ENCODE data around the gene FOSB. TPM values are rescaled to one million over a fixed set of nuclear protein-coding genes. Genes with fewer than 3 reads are reported as not detected.
"Not testable (repeated sequence)": the region's sequence is repeated elsewhere in the genome, so short reads cannot be mapped to it uniquely, and the experiment has no call there.

The FOSB gene
- total RNA-seq, 4 donors from 2014 or later, result 0.85 to 56.1 (median 9.6) TPM

DNA sequence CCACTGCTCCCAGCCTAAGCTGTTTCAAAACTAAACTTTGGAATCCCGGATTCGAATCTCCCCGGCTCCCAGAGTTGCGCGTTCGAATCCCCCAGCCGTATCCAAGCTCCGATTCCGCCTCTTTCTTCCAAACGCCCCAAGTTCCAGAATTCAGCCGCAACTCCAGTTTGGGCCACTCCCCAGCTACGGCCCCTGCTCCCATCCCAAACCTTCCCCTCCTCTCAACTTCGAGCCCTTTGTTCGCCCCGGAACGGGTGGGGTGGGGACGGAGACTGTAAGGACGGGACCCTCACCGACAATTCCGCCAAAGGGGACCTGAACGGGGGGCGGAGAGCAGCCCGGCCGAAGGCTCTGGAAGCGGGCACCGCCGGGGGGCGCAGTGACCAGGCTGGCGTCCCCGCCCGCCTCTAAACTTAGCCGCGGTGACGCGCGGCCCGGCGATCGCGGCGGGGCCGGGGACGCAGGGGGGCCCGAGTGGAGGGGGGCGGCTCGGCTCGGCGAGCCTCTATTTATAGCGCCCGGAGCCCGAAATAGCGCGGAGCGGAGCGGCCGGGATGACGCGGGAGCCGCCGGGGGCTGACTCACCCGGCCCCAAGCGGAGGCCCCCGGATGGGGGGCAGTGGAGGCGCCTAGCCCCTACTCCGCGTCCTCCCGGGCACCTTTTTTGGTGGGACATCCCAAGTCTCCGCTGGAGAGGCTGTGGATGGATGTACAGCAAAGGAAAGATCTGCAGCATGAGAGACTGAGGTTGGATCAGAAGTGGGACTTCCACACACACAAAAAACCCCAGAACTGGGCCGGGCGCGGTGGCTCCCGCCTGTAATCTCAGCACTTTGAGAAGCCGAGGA lies 39.2 kb upstream of the FOSB start:
- TF ChIP-seq, protein P1, sequence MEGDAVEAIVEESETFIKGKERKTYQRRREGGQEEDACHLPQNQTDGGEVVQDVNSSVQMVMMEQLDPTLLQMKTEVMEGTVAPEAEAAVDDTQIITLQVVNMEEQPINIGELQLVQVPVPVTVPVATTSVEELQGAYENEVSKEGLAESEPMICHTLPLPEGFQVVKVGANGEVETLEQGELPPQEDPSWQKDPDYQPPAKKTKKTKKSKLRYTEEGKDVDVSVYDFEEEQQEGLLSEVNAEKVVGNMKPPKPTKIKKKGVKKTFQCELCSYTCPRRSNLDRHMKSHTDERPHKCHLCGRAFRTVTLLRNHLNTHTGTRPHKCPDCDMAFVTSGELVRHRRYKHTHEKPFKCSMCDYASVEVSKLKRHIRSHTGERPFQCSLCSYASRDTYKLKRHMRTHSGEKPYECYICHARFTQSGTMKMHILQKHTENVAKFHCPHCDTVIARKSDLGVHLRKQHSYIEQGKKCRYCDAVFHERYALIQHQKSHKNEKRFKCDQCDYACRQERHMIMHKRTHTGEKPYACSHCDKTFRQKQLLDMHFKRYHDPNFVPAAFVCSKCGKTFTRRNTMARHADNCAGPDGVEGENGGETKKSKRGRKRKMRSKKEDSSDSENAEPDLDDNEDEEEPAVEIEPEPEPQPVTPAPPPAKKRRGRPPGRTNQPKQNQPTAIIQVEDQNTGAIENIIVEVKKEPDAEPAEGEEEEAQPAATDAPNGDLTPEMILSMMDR (IDR thresholded peaks at IDR 0.05), result peak in 3 of 6 experiments; percentile 14 to 20 (median 18)
- TF ChIP-seq POLR2A (IDR thresholded peaks at IDR 0.05), result no peak
- no peaks in the 10 kb centered on the region for H3K9me3 ChIP-seq
- H3K27me3 ChIP-seq, result peaks cover 0 to 7% of the 10 kb centered on the region in 2 donors
- no peak for DNase-seq
- H3K4me3 ChIP-seq, result peak overlapping the region; percentile 37 to 54 (median 46)
- no peaks in the 10 kb centered on the region for H3K36me3 ChIP-seq
- H3K27ac ChIP-seq, result peak overlapping the region; percentile 14 to 79 (median 44)
- H3K4me1 ChIP-seq, result peaks cover 0 to 19% (median 10%) of the 10 kb centered on the region in 4 donors

DNA sequence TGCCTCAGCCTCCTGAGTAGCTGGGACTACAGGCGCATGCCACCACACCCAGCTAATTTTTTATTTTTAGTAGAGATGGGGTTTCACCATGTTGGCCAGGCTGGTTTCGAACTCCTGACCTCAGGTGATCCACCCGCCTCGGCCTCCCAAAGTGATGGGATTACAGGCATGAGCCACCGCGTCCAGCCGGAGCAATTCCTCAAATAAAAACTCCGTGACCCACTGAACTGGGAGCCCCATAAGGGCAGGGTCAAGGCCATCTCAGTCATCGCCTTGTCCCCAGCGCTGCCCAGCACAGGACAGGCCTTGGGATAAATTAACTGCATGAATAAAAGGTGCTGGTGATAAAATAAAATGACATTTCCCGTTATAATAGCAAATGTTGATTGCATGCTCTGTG lies 37.9 kb upstream of the FOSB start:
- H3K27me3 ChIP-seq, H3K27ac ChIP-seq, H3K36me3 ChIP-seq, H3K9me3 ChIP-seq, H3K4me3 ChIP-seq, DNase-seq: not testable (repeated sequence)
- peaks cover 0 to 13% (median 7%) of the 10 kb centered on the region in 4 donors for H3K4me1 ChIP-seq

GRCh38 chr19:45431008-45431407 lies 36.8 kb upstream of the FOSB start:
- H3K9me3 ChIP-seq, H3K4me3 ChIP-seq, H3K27me3 ChIP-seq, H3K27ac ChIP-seq, DNase-seq, H3K36me3 ChIP-seq: not testable (repeated sequence)
- peaks cover 0 to 13% (median 7%) of the 10 kb centered on the region in 4 donors for H3K4me1 ChIP-seq

- not testable (repeated sequence) for H3K27ac ChIP-seq, DNase-seq, H3K36me3 ChIP-seq, H3K4me3 ChIP-seq, H3K27me3 ChIP-seq, H3K9me3 ChIP-seq
- H3K4me1 ChIP-seq, result peaks cover 0 to 13% (median 7%) of the 10 kb centered on the region in 4 donors
These were observed 35.3 kb upstream of the FOSB start for GRCh38 chr19:45432543-45432942.

DNA sequence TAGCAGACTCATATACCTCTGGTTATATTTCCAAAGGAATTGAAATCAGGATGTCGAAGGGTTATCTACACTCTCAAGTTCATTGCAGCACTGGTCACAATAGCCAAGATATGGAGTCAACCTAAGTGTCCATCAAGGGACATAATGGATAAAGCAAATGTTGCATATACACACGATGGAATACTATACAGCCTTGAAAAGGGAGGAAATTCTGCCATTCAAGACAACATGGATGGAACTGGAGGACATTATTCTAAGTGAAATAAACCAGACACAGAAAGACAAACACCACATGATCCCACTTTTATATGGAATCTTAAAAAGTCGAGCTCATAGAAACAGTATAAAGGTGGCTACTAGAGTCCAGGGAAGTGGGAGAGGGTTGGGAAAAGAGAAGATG lies 30.5 kb upstream of the FOSB start:
- Histone ChIP-seq H3K9me3 (no peaks in the 10 kb centered on the region), H3K27me3 (no peaks in the 10 kb centered on the region), H3K27ac (no peak overlapping the region), H3K4me3 (no peak overlapping the region), H3K4me1 (peaks cover 0 to 4% (median 0%) of the 10 kb centered on the region in 4 donors), H3K36me3 (no peaks in the 10 kb centered on the region)
- TF ChIP-seq, protein P1 (IDR thresholded peaks at IDR 0.05), result no peak
- TF ChIP-seq POLR2A (IDR thresholded peaks at IDR 0.05), result no peak
- DNase-seq, result no peak

GRCh38 chr19:45439190-45439568 lies 28.6 kb upstream of the FOSB start:
- Histone ChIP-seq H3K4me3 (peak overlapping the region; percentile 58 to 91 (median 70)), H3K36me3 (no peaks in the 10 kb centered on the region), H3K27me3 (no peaks in the 10 kb centered on the region), H3K4me1 (peaks cover 0 to 11% (median 3%) of the 10 kb centered on the region in 4 donors), H3K27ac (peak overlapping the region; percentile 72 to 95 (median 90)), H3K9me3 (no peaks in the 10 kb centered on the region)
- no peak for DNase-seq
- TF ChIP-seq, protein P1 (IDR thresholded peaks at IDR 0.05), result no peak
- no peak for TF ChIP-seq POLR2A (IDR thresholded peaks at IDR 0.05)

DNA sequence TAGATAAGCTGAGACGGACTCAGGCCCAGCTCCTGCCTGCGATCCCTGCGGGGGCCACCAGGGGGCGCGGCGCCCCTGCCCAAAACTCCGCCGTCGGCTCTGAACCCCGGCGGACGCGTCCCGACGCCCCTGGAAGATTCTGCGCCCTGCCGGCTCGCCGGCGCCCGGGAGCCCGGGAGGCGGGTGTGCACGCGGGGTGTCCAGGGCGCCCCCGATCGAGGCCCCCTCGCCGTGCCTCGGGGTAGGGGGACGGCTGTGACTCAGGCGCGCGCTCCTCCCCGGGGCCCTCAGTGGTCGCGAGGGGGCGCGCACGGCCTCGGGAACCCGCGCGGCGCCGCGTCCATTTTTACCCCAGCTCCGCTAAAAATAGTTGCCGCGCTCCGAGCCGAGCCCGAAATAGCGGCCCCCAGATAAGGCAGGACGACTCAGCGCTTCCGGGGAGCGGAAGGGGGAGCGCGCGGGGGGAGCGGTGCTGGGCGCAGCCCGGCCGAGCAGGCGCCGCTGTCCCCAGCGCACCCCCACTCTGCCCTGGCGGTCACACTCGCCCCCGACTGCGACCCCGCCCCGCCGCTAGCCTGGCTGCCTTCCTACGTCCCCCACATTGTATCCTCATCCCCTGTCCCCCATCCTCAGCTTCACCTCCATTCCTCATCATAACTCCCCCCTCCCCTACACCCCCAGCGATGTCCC lies 28.1 kb upstream of the FOSB start:
- Histone ChIP-seq H3K4me1 (peaks cover 0 to 15% (median 4%) of the 10 kb centered on the region in 4 donors), H3K9me3 (no peaks in the 10 kb centered on the region), H3K27ac (peak overlapping the region; percentile 72 to 95 (median 90)), H3K36me3 (no peaks in the 10 kb centered on the region), H3K4me3 (peak overlapping the region; percentile 58 to 91 (median 70)), H3K27me3 (no peaks in the 10 kb centered on the region)
- peak; percentile 88 to 95 (median 91) for DNase-seq
- TF ChIP-seq POLR2A (IDR thresholded peaks at IDR 0.05), result peak in 1 of 2 donors; percentile 26
- TF ChIP-seq, protein P1 (IDR thresholded peaks at IDR 0.05), result peak; percentile 96 to 100 (median 99)

Measured in Peyer's patch (tissue), 4 donors.